DND-41 (cell line): ENCODE data around the gene ANKRD28.

Experiments
- CTCF ChIP-seq: IDR thresholded peaks from 2 replicates; pipeline ENCODE4 v1.5.1; 2012; ENCODE audit warnings: borderline replicate concordance, low read length, moderate library complexity, mild to moderate bottlenecking; ENCODE audit not compliant: poor library complexity, severe bottlenecking; ENCODE audit errors: extremely low read depth
- EZH2 ChIP-seq: IDR thresholded peaks from 3 replicates; pipeline ENCODE4 v1.6.1; 2012; ENCODE audit warnings: borderline replicate concordance, low read depth, mild to moderate bottlenecking, moderate library complexity, low read length, inconsistent platforms; ENCODE audit not compliant: severe bottlenecking

- TF ChIP-seq CTCF (no peak), EZH2 (no peak)
Observed at GRCh38 chr3:15685927-15686326, 111.9 kb downstream of the ANKRD28 start.
